PC-9 (cell line): Measurements from ENCODE around the gene TMCC2.

ENCODE experiments used
- EZH2 ChIP-seq: fragments of 200-600 bp; sonication (generic); IDR thresholded peaks from 2 replicates; pipeline ENCODE4 v1.8.0; 2017; ENCODE audit warnings: antibody characterized with exemption, low read depth
- TF ChIP-seq, protein P1 (sequence below): fragments of 200-600 bp; sonication (generic); conservative IDR thresholded peaks from 2 replicates; pipeline ENCODE4 v1.6.1; 2017; ENCODE audit warnings: mixed run types, antibody characterized with exemption, mild to moderate bottlenecking, moderate library complexity

DNA sequence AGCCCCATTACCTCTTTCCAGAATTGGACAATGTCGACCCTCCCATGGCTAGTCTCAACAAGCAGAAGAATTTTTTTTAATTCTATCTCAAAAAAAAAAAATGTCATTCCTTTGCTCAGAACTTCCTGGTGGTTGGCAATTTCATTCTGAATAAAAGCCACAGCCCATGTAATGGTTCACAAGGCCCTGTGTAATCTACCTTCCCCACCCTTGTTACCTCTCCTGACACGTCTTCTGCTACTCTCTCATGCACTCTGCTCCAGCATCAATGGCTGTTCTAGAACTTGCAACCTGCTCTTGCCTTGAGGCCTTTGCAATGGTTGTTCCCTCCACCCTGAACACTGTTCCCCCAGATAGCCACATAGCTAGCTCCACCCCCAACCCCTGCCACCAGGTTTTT is 68.4 kb downstream of the TMCC2 start:
- TF ChIP-seq, protein P1, sequence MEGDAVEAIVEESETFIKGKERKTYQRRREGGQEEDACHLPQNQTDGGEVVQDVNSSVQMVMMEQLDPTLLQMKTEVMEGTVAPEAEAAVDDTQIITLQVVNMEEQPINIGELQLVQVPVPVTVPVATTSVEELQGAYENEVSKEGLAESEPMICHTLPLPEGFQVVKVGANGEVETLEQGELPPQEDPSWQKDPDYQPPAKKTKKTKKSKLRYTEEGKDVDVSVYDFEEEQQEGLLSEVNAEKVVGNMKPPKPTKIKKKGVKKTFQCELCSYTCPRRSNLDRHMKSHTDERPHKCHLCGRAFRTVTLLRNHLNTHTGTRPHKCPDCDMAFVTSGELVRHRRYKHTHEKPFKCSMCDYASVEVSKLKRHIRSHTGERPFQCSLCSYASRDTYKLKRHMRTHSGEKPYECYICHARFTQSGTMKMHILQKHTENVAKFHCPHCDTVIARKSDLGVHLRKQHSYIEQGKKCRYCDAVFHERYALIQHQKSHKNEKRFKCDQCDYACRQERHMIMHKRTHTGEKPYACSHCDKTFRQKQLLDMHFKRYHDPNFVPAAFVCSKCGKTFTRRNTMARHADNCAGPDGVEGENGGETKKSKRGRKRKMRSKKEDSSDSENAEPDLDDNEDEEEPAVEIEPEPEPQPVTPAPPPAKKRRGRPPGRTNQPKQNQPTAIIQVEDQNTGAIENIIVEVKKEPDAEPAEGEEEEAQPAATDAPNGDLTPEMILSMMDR, result no peak
- TF ChIP-seq EZH2, result no peak
